ENCODE measurements around the gene NOL6. TPM values are rescaled to one million over a fixed set of nuclear protein-coding genes. Genes with fewer than 3 reads are reported as not detected.

Gene NOL6
- total and polyA plus RNA-seq, 9 of the 15 experiments (the other 6 are each of a cell fraction or from before 2014, with no cell fraction given) = 7.7 to 58.9 (median 27.0) TPM

GRCh38 chr9:33433871-33434270, 39.9 kb downstream of the NOL6 start:
- no peaks in the 10 kb centered on the region for H3K9me1 ChIP-seq (ENCODE audit: control insufficient read depth, insufficient read depth, low read length)
- WGBS (ENCODE audit: insufficient coverage, low coverage, missing lambda C conversion rate) = 64% methylated on average over 7 of the region's 8 CpGs
- H3K4me1 ChIP-seq (replicated peaks in 1 of 2; ENCODE audit: control insufficient read depth in 2 of 2, insufficient read depth in 2 of 2, low read length in 2 of 2) = peaks cover 42 to 43% of the 10 kb centered on the region in 2 experiments
- TF ChIP-seq MAFG (tag; conservative IDR thresholded peaks at IDR 0.05) = 0 out of 2 replicates have a peak, but pooled peaks have one; percentile 12
- TF ChIP-seq C11orf30 (IDR thresholded peaks at IDR 0.05; ENCODE audit: low read depth) = peak; percentile 53
- no peak for TF ChIP-seq TEAD1 (CRISPR knock-in tag; IDR thresholded peaks at IDR 0.05)
- peak; percentile 59 for TF ChIP-seq ZNF316 (IDR thresholded peaks at IDR 0.05)
- peak overlapping the region in 1 of 2 experiments; percentile 33; a peak in 1 of 4 replicates for H3K9ac ChIP-seq (ENCODE audit: insufficient read depth in 1 of 2, low read depth in 2 of 2, low read length in 2 of 2)
- no peaks in the 10 kb centered on the region for H4K20me1 ChIP-seq (replicated peaks; ENCODE audit: control insufficient read depth, insufficient read depth, low read length)
- in situ Hi-C loops (cut with MboI) (no loop called here), intact Hi-C loops (cut with micrococcal nuclease) (no loop called here)
- no peak overlapping the region for H3K4me3 ChIP-seq
- FAIRE-seq (no peak), DNase-seq (ENCODE audit: extremely low read depth in 1 of 4, low spot score in 3 of 4) (no peak), ATAC-seq (no peak)
- no peak overlapping the region for H2AFZ ChIP-seq (ENCODE audit: low read depth, low read length)
- BruUV-seq (replicated peaks) = no TSS peak
- ChIA-PET POLR2A (interaction anchor here (0.9 kb wide), 1 partner anchor 409 kb away, joined by 3 read pairs; the partner anchor contains the start of gene DNAJA1), CTCF (ENCODE audit: low intra/inter-chr PET ratio) (no interaction called here)
- H3K4me2 ChIP-seq (ENCODE audit: insufficient read depth, low read length) = no peak overlapping the region
- no peak overlapping the region for H3K27ac ChIP-seq (ENCODE audit: extremely low read depth, low read depth, low read length)
- no peaks in the 10 kb centered on the region for H3K79me2 ChIP-seq (ENCODE audit: control insufficient read depth, insufficient read depth, low read length)
- no peaks in the 10 kb centered on the region for H3K9me3 ChIP-seq (replicated peaks; ENCODE audit: control insufficient read depth, insufficient read depth, low read depth, low read length)
- no peaks in the 10 kb centered on the region for H3K36me3 ChIP-seq (ENCODE audit: control insufficient read depth, insufficient read depth, low read length)
- H3K27me3 ChIP-seq (ENCODE audit: control insufficient read depth in 2 of 2, insufficient read depth in 2 of 2, low read length in 2 of 2) = no peaks in the 10 kb centered on the region

- ATAC-seq (no peak), DNase-seq (ENCODE audit: extremely low read depth in 1 of 4, low spot score in 3 of 4) (no peak), FAIRE-seq (no peak)
- 56% methylated on average over 2 of the region's 2 CpGs for WGBS (ENCODE audit: insufficient coverage, low coverage, missing lambda C conversion rate)
- no peaks in the 10 kb centered on the region for H3K79me2 ChIP-seq (ENCODE audit: control insufficient read depth, insufficient read depth, low read length)
- no peaks in the 10 kb centered on the region for H3K9me1 ChIP-seq (ENCODE audit: control insufficient read depth, insufficient read depth, low read length)
- no peak overlapping the region for H3K4me2 ChIP-seq (ENCODE audit: insufficient read depth, low read length)
- no peak overlapping the region for H3K4me3 ChIP-seq
- no peaks in the 10 kb centered on the region for H3K36me3 ChIP-seq (ENCODE audit: control insufficient read depth, insufficient read depth, low read length)
- no peaks in the 10 kb centered on the region for H3K27me3 ChIP-seq (ENCODE audit: control insufficient read depth in 2 of 2, insufficient read depth in 2 of 2, low read length in 2 of 2)
- ChIA-PET CTCF (ENCODE audit: low intra/inter-chr PET ratio) (no interaction called here), POLR2A (interaction anchor here (0.7 kb wide), 1 partner anchor 168 kb away, joined by 3 read pairs; no protein-coding TSS in a partner anchor)
- H2AFZ ChIP-seq (ENCODE audit: low read depth, low read length) = peak overlapping the region; percentile 68; the same call in 1 of the 2 replicates
- intact Hi-C loops (cut with micrococcal nuclease) = no loop called here
- H3K27ac ChIP-seq (ENCODE audit: extremely low read depth, low read depth, low read length) = 0 out of 3 replicates have a peak overlapping the region, but pooled peaks have one; percentile 24
- no peaks in the 10 kb centered on the region for H4K20me1 ChIP-seq (replicated peaks; ENCODE audit: control insufficient read depth, insufficient read depth, low read length)
- TF ChIP-seq ZNF511 (CRISPR knock-in tag; IDR thresholded peaks at IDR 0.05) = no peak
- BruUV-seq (replicated peaks) = no TSS peak
- no peaks in the 10 kb centered on the region for H3K9me3 ChIP-seq (replicated peaks; ENCODE audit: control insufficient read depth, insufficient read depth, low read depth, low read length)
- H3K4me1 ChIP-seq (replicated peaks in 1 of 2; ENCODE audit: control insufficient read depth in 2 of 2, insufficient read depth in 2 of 2, low read length in 2 of 2) = peaks cover 36 to 37% of the 10 kb centered on the region in 2 experiments
- H3K9ac ChIP-seq (ENCODE audit: insufficient read depth in 1 of 2, low read depth in 2 of 2, low read length in 2 of 2) = no peak overlapping the region
- in situ Hi-C loops (cut with MboI) = no loop called here
Observed at GRCh38 chr9:33431420-33431819, 42.3 kb downstream of the NOL6 start.
